Upper lobe of left lung (tissue), 4 donors: Measurements from ENCODE around the gene ELANE.

Source experiments
- CTCF ChIP-seq, 6 experiments: fragments of 450-650 bp in 4 of 6; fragments of 200-600 bp in 2 of 6; sonication (generic) in 2 of 6; IDR thresholded peaks; one replicate each; pipeline ENCODE4 v1.5.1; 2016 to 2019; ENCODE audit warnings: antibody characterized with exemption in 6 of 6
- EP300 ChIP-seq, 4 donors: sonication (generic); formaldehyde crosslinking; IDR thresholded peaks; one replicate each; pipeline ENCODE4 v1.5.1; 2017; ENCODE audit warnings: antibody characterized with exemption in 4 of 4, control low read depth in 2 of 4
- POLR2A ChIP-seq, 4 donors: fragments of 450-650 bp; IDR thresholded peaks; one replicate each; pipeline ENCODE4 v1.5.1; 2016 to 2017; ENCODE audit warnings: antibody characterized with exemption in 4 of 4, mild to moderate bottlenecking in 2 of 4
- POLR2AphosphoS5 ChIP-seq, 2 donors: sonication (generic); formaldehyde crosslinking; IDR thresholded peaks; one replicate each; pipeline ENCODE4 v1.5.1; 2017; ENCODE audit warnings: antibody characterized with exemption in 2 of 2

GRCh38 chr19:882871-883497 is 30.9 kb downstream of the ELANE start:
- no peak for TF ChIP-seq CTCF (IDR thresholded peaks at IDR 0.05)
- TF ChIP-seq EP300 (IDR thresholded peaks at IDR 0.05) = no peak
- TF ChIP-seq POLR2A (IDR thresholded peaks at IDR 0.05) = no peak
- TF ChIP-seq POLR2AphosphoS5 (IDR thresholded peaks at IDR 0.05) = no peak
